ENCODE results near the gene UBAP2L. TPM values are rescaled to one million over a fixed set of nuclear protein-coding genes. Genes with fewer than 3 reads are reported as not detected.

UBAP2L gene
- total RNA-seq, 1 donor, result 88.3 TPM

DNA sequence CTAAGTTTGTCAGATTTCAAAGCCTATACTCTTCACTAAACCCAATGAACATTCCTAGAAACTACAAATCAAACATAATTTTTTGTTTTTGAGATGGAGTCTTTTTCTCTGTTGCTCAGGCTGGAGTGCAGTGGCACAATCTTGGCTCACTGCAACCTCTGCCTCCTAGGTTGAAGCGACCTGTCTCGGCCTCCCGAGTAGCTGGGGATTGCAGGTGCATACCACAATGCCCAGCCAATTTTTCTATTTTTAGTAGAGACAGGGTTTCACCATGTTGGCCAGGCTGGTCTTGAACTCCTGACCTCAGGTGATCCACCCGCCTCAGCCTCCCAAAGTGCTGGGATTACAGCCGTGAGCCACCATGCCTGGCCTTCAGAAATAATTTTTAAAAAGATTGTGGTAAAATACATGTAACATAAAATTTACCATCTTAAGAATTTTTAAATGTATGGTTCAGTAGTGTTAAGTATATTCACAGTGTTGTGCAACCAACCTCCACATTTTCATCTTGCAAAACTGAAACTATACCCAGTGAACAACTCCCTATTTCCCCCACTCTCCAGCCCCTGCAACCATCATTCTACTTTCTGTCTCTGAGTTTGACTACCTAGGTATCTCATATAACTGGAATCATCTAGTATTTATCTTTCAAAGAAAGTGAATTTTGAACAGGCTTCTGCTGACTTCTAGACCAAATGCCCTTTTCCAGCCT is 11.9 kb upstream of the UBAP2L start:
- no peak for TF ChIP-seq CTCF (IDR thresholded peaks at IDR 0.05; ENCODE audit: extremely low read depth, low read depth, low read length)
- H3K27me3 ChIP-seq (ENCODE audit: insufficient read depth, low read length), result no peaks in the 10 kb centered on the region
- no peak overlapping the region for H2AFZ ChIP-seq (ENCODE audit: low read length)
- no peak for DNase-seq (ENCODE audit: insufficient read length, low spot score, missing footprints)
- peaks cover 6% of the 10 kb centered on the region for H3K79me2 ChIP-seq (ENCODE audit: insufficient read depth, low read length)
- H3K27ac ChIP-seq (ENCODE audit: low read depth, low read length), result no peak overlapping the region
- H3K4me1 ChIP-seq (ENCODE audit: insufficient read depth, low read length), result peaks cover 10% of the 10 kb centered on the region
- no peak overlapping the region for H3K4me2 ChIP-seq (ENCODE audit: insufficient read depth, low read length)
- H4K20me1 ChIP-seq (ENCODE audit: insufficient read depth, low read length), result peaks cover 10% of the 10 kb centered on the region
- no peak overlapping the region for H3K4me3 ChIP-seq (ENCODE audit: insufficient read depth, low read length)
- H3K36me3 ChIP-seq (ENCODE audit: insufficient read depth, low read length), result peaks cover 73% of the 10 kb centered on the region
- no peaks in the 10 kb centered on the region for H3K9me3 ChIP-seq (ENCODE audit: low read depth, low read length)

DNA sequence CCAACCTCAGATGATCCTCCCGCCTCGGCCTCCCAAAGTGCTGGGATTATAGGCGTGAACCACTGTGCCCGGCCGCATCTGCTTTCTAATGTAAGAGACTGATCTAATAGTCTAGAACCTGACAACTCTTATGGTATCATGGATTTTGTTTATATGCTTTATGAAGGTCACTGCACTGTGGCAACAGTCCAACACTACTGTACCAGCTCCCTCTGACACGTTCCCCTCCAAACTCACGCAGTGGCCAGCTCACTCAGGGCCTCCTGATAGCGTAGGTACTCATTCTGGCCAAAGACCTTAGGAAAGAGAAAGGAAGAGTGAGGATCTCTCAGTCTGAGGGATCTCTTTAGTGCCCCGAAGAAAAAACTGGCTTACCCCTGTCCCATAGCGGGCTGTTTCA is 8.7 kb upstream of the UBAP2L start:
- Histone ChIP-seq H3K4me2 (ENCODE audit: insufficient read depth, low read length) (no peak overlapping the region), H4K20me1 (ENCODE audit: insufficient read depth, low read length) (peaks cover 18% of the 10 kb centered on the region), H3K4me3 (ENCODE audit: insufficient read depth, low read length) (no peak overlapping the region), H3K79me2 (ENCODE audit: insufficient read depth, low read length) (peaks cover 18% of the 10 kb centered on the region), H2AFZ (ENCODE audit: low read length) (no peak overlapping the region), H3K4me1 (ENCODE audit: insufficient read depth, low read length) (peaks cover 15% of the 10 kb centered on the region), H3K9me3 (ENCODE audit: low read depth, low read length) (no peaks in the 10 kb centered on the region), H3K27ac (ENCODE audit: low read depth, low read length) (no peak overlapping the region), H3K27me3 (ENCODE audit: insufficient read depth, low read length) (no peaks in the 10 kb centered on the region), H3K36me3 (ENCODE audit: insufficient read depth, low read length) (peaks cover 74% of the 10 kb centered on the region)
- no peak for TF ChIP-seq CTCF (IDR thresholded peaks at IDR 0.05; ENCODE audit: extremely low read depth, low read depth, low read length)
- DNase-seq (ENCODE audit: insufficient read length, low spot score, missing footprints), result no peak

DNA sequence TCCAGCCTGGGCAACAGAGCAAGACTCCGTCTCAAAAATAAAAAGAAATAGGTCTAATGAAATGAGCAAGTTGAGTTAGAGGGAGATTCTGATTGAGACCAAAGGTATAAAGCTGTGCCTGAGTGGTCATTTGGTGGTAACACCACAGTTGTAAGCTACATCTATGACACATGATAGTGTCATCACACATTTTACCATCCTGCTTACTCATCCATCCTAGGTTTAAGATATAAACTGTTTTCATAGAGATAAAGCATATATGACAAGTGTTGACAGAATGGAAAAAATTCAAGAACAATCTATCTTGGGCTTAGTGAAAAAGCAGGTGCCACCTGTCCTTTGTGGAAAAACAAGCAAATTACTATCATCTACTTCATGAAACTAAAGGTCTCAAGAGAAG is 7.5 kb upstream of the UBAP2L start:
- peak overlapping the region; percentile 28 for H3K27ac ChIP-seq (ENCODE audit: low read depth, low read length)
- DNase-seq (ENCODE audit: insufficient read length, low spot score, missing footprints), result peak; percentile 93
- peaks cover 26% of the 10 kb centered on the region for H4K20me1 ChIP-seq (ENCODE audit: insufficient read depth, low read length)
- H3K27me3 ChIP-seq (ENCODE audit: insufficient read depth, low read length), result no peaks in the 10 kb centered on the region
- H3K4me1 ChIP-seq (ENCODE audit: insufficient read depth, low read length), result peaks cover 17% of the 10 kb centered on the region
- peaks cover 74% of the 10 kb centered on the region for H3K36me3 ChIP-seq (ENCODE audit: insufficient read depth, low read length)
- peaks cover 30% of the 10 kb centered on the region for H3K79me2 ChIP-seq (ENCODE audit: insufficient read depth, low read length)
- H2AFZ ChIP-seq (ENCODE audit: low read length), result no peak overlapping the region
- no peak overlapping the region for H3K4me3 ChIP-seq (ENCODE audit: insufficient read depth, low read length)
- no peaks in the 10 kb centered on the region for H3K9me3 ChIP-seq (ENCODE audit: low read depth, low read length)
- no peak overlapping the region for H3K4me2 ChIP-seq (ENCODE audit: insufficient read depth, low read length)
- no peak for TF ChIP-seq CTCF (IDR thresholded peaks at IDR 0.05; ENCODE audit: extremely low read depth, low read depth, low read length)

DNA sequence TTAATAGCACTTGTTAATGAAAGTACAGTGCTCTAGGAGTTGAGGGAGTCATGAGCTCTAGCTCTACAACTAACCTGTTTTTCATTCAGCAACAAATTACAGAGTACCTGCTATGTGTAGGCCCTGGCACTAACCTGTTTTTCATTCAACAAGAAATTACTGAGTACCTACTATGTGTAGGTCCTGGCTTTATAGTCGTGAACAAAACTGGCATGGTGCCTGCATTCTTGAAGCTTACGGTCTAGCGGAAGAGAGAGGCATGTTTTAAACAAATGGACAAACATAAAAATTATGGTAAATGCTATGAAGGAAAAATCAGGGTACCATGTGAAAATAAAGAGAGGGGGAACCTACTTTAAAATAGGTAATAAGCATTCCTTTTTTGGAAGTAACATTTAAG is 2.2 kb upstream of the UBAP2L start:
- Histone ChIP-seq H4K20me1 (ENCODE audit: insufficient read depth, low read length) (peaks cover 40% of the 10 kb centered on the region), H3K27me3 (ENCODE audit: insufficient read depth, low read length) (no peaks in the 10 kb centered on the region), H3K4me1 (ENCODE audit: insufficient read depth, low read length) (peaks cover 39% of the 10 kb centered on the region), H3K4me3 (ENCODE audit: insufficient read depth, low read length) (peak overlapping the region; percentile 96), H2AFZ (ENCODE audit: low read length) (no peak overlapping the region), H3K9me3 (ENCODE audit: low read depth, low read length) (no peaks in the 10 kb centered on the region), H3K27ac (ENCODE audit: low read depth, low read length) (peak overlapping the region; percentile 100), H3K36me3 (ENCODE audit: insufficient read depth, low read length) (peaks cover 37% of the 10 kb centered on the region), H3K79me2 (ENCODE audit: insufficient read depth, low read length) (peaks cover 74% of the 10 kb centered on the region), H3K4me2 (ENCODE audit: insufficient read depth, low read length) (peak overlapping the region; percentile 84)
- DNase-seq (ENCODE audit: insufficient read length, low spot score, missing footprints), result no peak
- TF ChIP-seq CTCF (IDR thresholded peaks at IDR 0.05; ENCODE audit: extremely low read depth, low read depth, low read length), result no peak
